CD14-positive monocyte (primary cell): ENCODE measurements around the gene MPP2. TPM values are rescaled to one million over a fixed set of nuclear protein-coding genes. Genes with fewer than 3 reads are reported as not detected.

ENCODE experiments used
- DNase-seq, 3 donors: peaks; one replicate each; pipeline ENCODE4 v3.0.0-alpha.2; 2011 to 2022
- H2AFZ ChIP-seq: 2 replicates; pipeline ENCODE4 v1.6.0; 2012; ENCODE audit warnings: mild to moderate bottlenecking, low read depth, low read length, inconsistent platforms; ENCODE audit not compliant: insufficient read depth, poor library complexity, severe bottlenecking
- H3K27ac ChIP-seq, 2 donors: 1 replicate in 1 of 2; 2 replicates in 1 of 2; pipeline ENCODE4 v1.5.1; 2012 to 2013; ENCODE audit warnings: low read length in 2 of 2, control low read depth in 1 of 2, inconsistent platforms in 1 of 2, low read depth in 1 of 2, mild to moderate bottlenecking in 1 of 2
- H3K27me3 ChIP-seq, 2 donors: one replicate each; pipeline versions ENCODE4 v1.6.0 to v1.6.1; 2011 to 2013; ENCODE audit warnings: low read length in 2 of 2; ENCODE audit not compliant: control insufficient read depth in 2 of 2, insufficient read depth in 2 of 2
- H3K36me3 ChIP-seq, 2 donors: replicated peaks in 1 of 2; 1 replicate in 1 of 2; 2 replicates in 1 of 2; pipeline versions ENCODE4 v1.5.1 to v1.6.1; 2012 to 2013; ENCODE audit warnings: low read length in 2 of 2, control low read depth in 1 of 2, inconsistent platforms in 1 of 2, mild to moderate bottlenecking in 1 of 2; ENCODE audit not compliant: insufficient read depth in 2 of 2, control insufficient read depth in 1 of 2
- H3K4me1 ChIP-seq, 2 donors: 1 replicate in 1 of 2; 2 replicates in 1 of 2; pipeline versions ENCODE4 v1.5.1 to v1.6.1; 2012 to 2013; ENCODE audit warnings: low read length in 2 of 2, control low read depth in 1 of 2, inconsistent platforms in 1 of 2, mild to moderate bottlenecking in 1 of 2, moderate library complexity in 1 of 2; ENCODE audit not compliant: insufficient read depth in 2 of 2, control insufficient read depth in 1 of 2
- H3K4me2 ChIP-seq: replicated peaks from 2 replicates; pipeline ENCODE3; 2012; ENCODE audit warnings: low read length, moderate library complexity, mild to moderate bottlenecking; ENCODE audit not compliant: poor library complexity, severe bottlenecking; ENCODE audit errors: extremely low read depth
- H3K4me3 ChIP-seq, 3 experiments: fragments of 200-600 bp in 1 of 3; sonication (generic) in 1 of 3; replicated peaks in 1 of 3; 1 replicate in 2 of 3; 2 replicates in 1 of 3; pipeline ENCODE4 v1.5.1; 2011 to 2013; ENCODE audit warnings: low read length in 3 of 3, mild to moderate bottlenecking in 3 of 3, control low read depth in 2 of 3, low read depth in 2 of 3, inconsistent platforms in 1 of 3, moderate library complexity in 1 of 3
- H3K79me2 ChIP-seq: 2 replicates; pipeline ENCODE4 v1.6.0; 2012; ENCODE audit warnings: mild to moderate bottlenecking, control low read depth, inconsistent platforms, low read length, moderate library complexity; ENCODE audit not compliant: insufficient read depth
- H3K9ac ChIP-seq: 2 replicates; pipeline ENCODE4 v1.6.0; 2017; ENCODE audit warnings: low read length, mild to moderate bottlenecking; ENCODE audit not compliant: insufficient read depth, poor library complexity, severe bottlenecking
- H3K9me3 ChIP-seq, 2 donors: replicated peaks in 1 of 2; 1 replicate in 1 of 2; 2 replicates in 1 of 2; pipeline versions ENCODE4 v1.5.1 to v1.6.1; 2012 to 2013; ENCODE audit warnings: low read length in 2 of 2, control low read depth in 1 of 2; ENCODE audit not compliant: control insufficient read depth in 1 of 2, insufficient read depth in 1 of 2
- H4K20me1 ChIP-seq: 2 replicates; pipeline ENCODE4 v1.6.0; 2012; ENCODE audit warnings: mild to moderate bottlenecking, low read length, control low read depth, moderate library complexity; ENCODE audit not compliant: insufficient read depth
- H3K27ac Mint-ChIP-seq, 7 donors: one replicate each; pipeline ENCODE4 v1.8.0; 2020; ENCODE audit warnings: mild to moderate bottlenecking in 7 of 7, mixed read lengths in 7 of 7, moderate library complexity in 6 of 7, inconsistent platforms in 2 of 7
- H3K27me3 Mint-ChIP-seq, 3 donors: one replicate each; pipeline ENCODE4 v1.8.0; 2021 to 2022; ENCODE audit warnings: low read depth in 3 of 3, mild to moderate bottlenecking in 3 of 3, mixed read lengths in 3 of 3, moderate library complexity in 3 of 3, inconsistent platforms in 1 of 3
- H3K36me3 Mint-ChIP-seq, 2 donors: one replicate each; pipeline ENCODE4 v1.8.0; 2020; ENCODE audit warnings: mixed read lengths in 2 of 2, inconsistent platforms in 1 of 2, mild to moderate bottlenecking in 1 of 2
- H3K4me1 Mint-ChIP-seq: one replicate; pipeline ENCODE4 v1.8.0; 2020; ENCODE audit warnings: mild to moderate bottlenecking, mixed read lengths
- H3K4me3 Mint-ChIP-seq, 2 donors: one replicate each; pipeline ENCODE4 v1.8.0; 2020; ENCODE audit warnings: mild to moderate bottlenecking in 2 of 2, mixed read lengths in 2 of 2, moderate library complexity in 1 of 2
- H3K9me3 Mint-ChIP-seq, 7 donors: one replicate each; pipeline ENCODE4 v1.8.0; 2020 to 2022; ENCODE audit warnings: mixed read lengths in 7 of 7, mild to moderate bottlenecking in 6 of 7, moderate library complexity in 6 of 7, inconsistent platforms in 2 of 7
- WGBS: methylation state at CpG from one replicate; pipeline ENCODE4 v1.1.5; 2013; ENCODE audit warnings: missing lambda C conversion rate; ENCODE audit not compliant: insufficient coverage; 5-methylcytosine and 5-hydroxymethylcytosine counted together
- intact Hi-C, 2 donors: fragments of 100-400 bp; cut with micrococcal nuclease; formaldehyde crosslinking; loops; one replicate each; pipeline versions ENCODE4 v1.15.0 to v1.15.1; 2023
- polyA plus RNA-seq, 3 donors: library from polyadenylated mRNA; depleted of rRNA in 1 of 3; unstranded in 2 of 3; stranded (reverse) in 1 of 3; fragments of 300-500 nt in 2 of 3; fragments of >200 nt in 1 of 3; fragmentation: Illumina TruSeq in 2 of 3; gene quantifications; 1 replicate in 2 of 3; 2 replicates in 1 of 3; pipeline ENCODE4 v1.2.3, GENCODE V29; 2012 to 2021
- TF ChIP-seq, protein P1 (sequence below): fragments of 200-600 bp; IDR thresholded peaks from one replicate; pipeline ENCODE4 v1.8.0; 2022; ENCODE audit warnings: antibody characterized with exemption, mild to moderate bottlenecking

MPP2 gene
- polyA plus RNA-seq, 3 donors, result not detected

DNA sequence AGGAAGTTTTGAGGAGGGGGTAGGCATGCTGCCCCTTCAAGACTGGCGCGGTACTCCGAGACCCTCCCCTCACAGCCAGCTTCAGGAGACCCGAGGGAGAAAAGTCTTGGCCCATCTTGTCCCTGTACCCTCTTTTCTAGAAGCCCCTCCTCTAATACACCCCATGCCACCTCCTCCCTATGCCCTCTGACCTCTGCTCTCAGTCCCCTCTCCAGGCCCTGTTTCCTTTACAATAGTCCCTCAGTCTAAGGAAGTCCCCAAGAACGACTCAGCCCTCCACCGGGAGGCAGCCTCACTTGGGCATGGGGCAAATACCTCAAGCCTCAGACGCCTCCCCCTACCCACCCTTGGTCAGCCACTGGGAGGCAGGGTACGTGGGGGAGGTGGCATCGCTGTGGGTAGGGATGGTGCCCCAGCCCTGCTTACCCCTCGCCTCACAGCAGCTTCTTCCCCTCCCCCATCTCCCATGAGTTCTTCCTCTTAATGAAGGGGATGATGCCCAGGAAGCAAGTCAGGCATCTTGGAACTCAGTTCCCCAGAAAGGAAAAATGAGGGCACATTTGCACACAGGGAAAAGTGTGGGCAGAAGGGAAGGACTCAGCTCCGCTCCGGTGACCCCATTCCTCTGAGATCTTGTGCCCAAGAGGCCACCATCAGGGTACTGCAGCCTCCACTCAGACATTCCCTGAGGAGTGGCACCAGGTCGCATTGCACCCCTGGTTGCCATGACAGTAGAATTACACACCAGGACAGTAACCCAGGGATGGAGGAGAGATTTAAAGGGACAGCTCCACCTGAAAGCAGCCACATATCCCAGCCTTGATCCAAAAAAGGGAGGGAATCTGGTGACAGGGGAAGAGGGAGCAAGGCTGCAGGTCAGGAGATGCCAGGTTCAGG is 6.2 kb downstream of the MPP2 start:
- H3K4me2 ChIP-seq, result peak overlapping the region; percentile 79
- peaks cover 3 to 5% of the 10 kb centered on the region in 2 donors for H3K9me3 ChIP-seq
- intact Hi-C loops, result no loop called here
- no peaks in the 10 kb centered on the region for H4K20me1 ChIP-seq
- H3K9ac ChIP-seq, result peak overlapping the region; percentile 1
- DNase-seq, result no peak
- Mint-ChIP-seq H3K27ac (peak overlapping the region in 2 of 7 donors; percentile 53 to 61), H3K36me3 (no peaks in the 10 kb centered on the region), H3K9me3 (peaks cover 0 to 5% (median under 1%) of the 10 kb centered on the region in 7 donors), H3K4me1 (peaks cover 17% of the 10 kb centered on the region), H3K27me3 (peaks cover 24 to 43% (median 36%) of the 10 kb centered on the region in 3 donors), H3K4me3 (peak overlapping the region; percentile 75 to 89)
- peak overlapping the region; percentile 89 for H2AFZ ChIP-seq
- H3K4me3 ChIP-seq, result peak overlapping the region; percentile 10 to 67 (median 38)
- TF ChIP-seq, protein P1, sequence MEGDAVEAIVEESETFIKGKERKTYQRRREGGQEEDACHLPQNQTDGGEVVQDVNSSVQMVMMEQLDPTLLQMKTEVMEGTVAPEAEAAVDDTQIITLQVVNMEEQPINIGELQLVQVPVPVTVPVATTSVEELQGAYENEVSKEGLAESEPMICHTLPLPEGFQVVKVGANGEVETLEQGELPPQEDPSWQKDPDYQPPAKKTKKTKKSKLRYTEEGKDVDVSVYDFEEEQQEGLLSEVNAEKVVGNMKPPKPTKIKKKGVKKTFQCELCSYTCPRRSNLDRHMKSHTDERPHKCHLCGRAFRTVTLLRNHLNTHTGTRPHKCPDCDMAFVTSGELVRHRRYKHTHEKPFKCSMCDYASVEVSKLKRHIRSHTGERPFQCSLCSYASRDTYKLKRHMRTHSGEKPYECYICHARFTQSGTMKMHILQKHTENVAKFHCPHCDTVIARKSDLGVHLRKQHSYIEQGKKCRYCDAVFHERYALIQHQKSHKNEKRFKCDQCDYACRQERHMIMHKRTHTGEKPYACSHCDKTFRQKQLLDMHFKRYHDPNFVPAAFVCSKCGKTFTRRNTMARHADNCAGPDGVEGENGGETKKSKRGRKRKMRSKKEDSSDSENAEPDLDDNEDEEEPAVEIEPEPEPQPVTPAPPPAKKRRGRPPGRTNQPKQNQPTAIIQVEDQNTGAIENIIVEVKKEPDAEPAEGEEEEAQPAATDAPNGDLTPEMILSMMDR, result no peak
- H3K79me2 ChIP-seq, result no peaks in the 10 kb centered on the region
- H3K27ac ChIP-seq, result no peak overlapping the region
- H3K4me1 ChIP-seq, result peaks cover 16 to 20% of the 10 kb centered on the region in 2 donors
- H3K27me3 ChIP-seq, result peaks cover 11 to 31% of the 10 kb centered on the region in 2 donors
- 67% methylated on average over 3 of the region's 13 CpGs for WGBS
- H3K36me3 ChIP-seq, result no peaks in the 10 kb centered on the region

DNA sequence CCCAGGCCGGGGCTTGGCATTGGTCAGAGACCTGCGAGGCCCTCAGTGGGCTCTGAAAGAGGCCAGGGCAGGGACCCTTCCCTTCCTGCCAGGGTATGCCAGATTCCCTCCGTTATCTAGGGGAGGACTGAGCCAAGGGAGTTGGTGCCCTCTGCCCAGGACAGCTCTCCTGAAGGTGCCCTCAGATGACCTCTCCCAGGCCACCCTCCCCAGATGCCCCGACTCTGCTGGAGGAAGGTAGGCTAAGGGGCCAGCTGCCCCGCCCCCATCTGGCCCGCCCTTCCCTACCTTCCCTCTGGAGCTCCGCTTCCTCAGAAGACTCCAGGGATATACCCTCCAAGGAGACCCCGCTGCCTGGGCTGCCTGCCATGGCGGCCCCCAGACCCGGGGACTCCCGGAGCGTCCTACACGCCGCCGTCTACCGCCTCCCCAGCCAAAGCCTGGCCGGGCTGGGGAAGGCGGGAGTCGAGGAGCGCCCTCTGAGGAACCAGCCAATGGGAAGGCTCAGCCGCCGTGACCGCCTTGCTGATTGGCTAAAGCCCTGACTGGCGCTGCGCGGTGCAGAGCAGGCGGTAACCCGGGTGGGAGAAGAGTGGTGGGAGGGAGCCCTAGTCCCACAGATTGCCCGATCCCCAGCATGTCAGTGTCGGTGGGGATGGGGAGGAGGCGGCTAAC is 7.0 kb downstream of the MPP2 start:
- H3K4me3 Mint-ChIP-seq, result peak overlapping the region; percentile 75 to 89
- Histone ChIP-seq H3K9ac (peak overlapping the region; percentile 1), H4K20me1 (no peaks in the 10 kb centered on the region), H3K27me3 (peaks cover 3 to 23% of the 10 kb centered on the region in 2 donors), H2AFZ (peak overlapping the region; percentile 89), H3K4me2 (peak overlapping the region; percentile 79), H3K27ac (no peak overlapping the region), H3K79me2 (no peaks in the 10 kb centered on the region), H3K4me1 (peaks cover 12 to 15% of the 10 kb centered on the region in 2 donors), H3K36me3 (no peaks in the 10 kb centered on the region), H3K4me3 (peak overlapping the region; percentile 10 to 67 (median 38)), H3K9me3 (no peaks in the 10 kb centered on the region)
- H3K9me3 Mint-ChIP-seq, result peaks cover 0 to 3% (median 0%) of the 10 kb centered on the region in 7 donors
- no peaks in the 10 kb centered on the region for H3K36me3 Mint-ChIP-seq
- TF ChIP-seq, protein P1, result no peak
- H3K4me1 Mint-ChIP-seq, result peaks cover 12% of the 10 kb centered on the region
- intact Hi-C loops, result no loop called here
- WGBS, result 3% methylated on average over 19 of the region's 31 CpGs
- H3K27ac Mint-ChIP-seq, result peak overlapping the region in 2 of 7 donors; percentile 53 to 61
- H3K27me3 Mint-ChIP-seq, result peaks cover 16 to 37% (median 30%) of the 10 kb centered on the region in 3 donors
- peak; percentile 75 to 90 (median 79) for DNase-seq
